IMR-90 (cell line): Measurements from ENCODE around the gene ARMS2. TPM values are rescaled to one million over a fixed set of nuclear protein-coding genes. Genes with fewer than 3 reads are reported as not detected.

Experiments
- ATAC-seq: fragments of 200-7000 bp; cut with Tn5 transposase; 2 replicates; pipeline ENCODE4 v1.9.1; 2020; ENCODE audit warnings: low read depth, mild to moderate bottlenecking, moderate library complexity
- BruUV-seq: library from RNA; stranded (reverse); fragments of 400-500 nt; replicated peaks from 2 replicates; lab custom pipeline; 2021; lab: Mats Ljungman, UMichigan
- CTCF ChIA-PET: fragments of 300-600 bp; formaldehyde crosslinking; extraction: SDS; loops from one replicate; lab custom pipeline; 2021; ENCODE audit warnings: antibody characterized with exemption; lab: Yijun Ruan, JAX
- POLR2A ChIA-PET: fragments of 300-600 bp; sonication (Branson Sonifier 250); formaldehyde crosslinking; loops from one replicate; lab custom pipeline; 2022; ENCODE audit warnings: antibody characterized with exemption; ENCODE audit not compliant: unreplicated experiment; lab: Charles Lee
- DNase-seq: peaks from one replicate; pipeline ENCODE4 v3.0.0; 2013
- H2AFZ ChIP-seq: replicated peaks from 2 replicates; pipeline ENCODE3; 2013; ENCODE audit warnings: low read length, mild to moderate bottlenecking; ENCODE audit not compliant: poor library complexity
- H2AK5ac ChIP-seq: 2 replicates; pipeline ENCODE4 v1.6.1; 2013; ENCODE audit warnings: low read depth, low read length, inconsistent platforms
- H2AK9ac ChIP-seq: replicated peaks from 2 replicates; pipeline ENCODE3; 2013; ENCODE audit warnings: mild to moderate bottlenecking, low read depth, low read length, moderate library complexity; ENCODE audit not compliant: poor library complexity
- H2BK120ac ChIP-seq: 2 replicates; pipeline ENCODE4 v1.6.1; 2013; ENCODE audit warnings: low read depth, low read length, inconsistent platforms
- H2BK15ac ChIP-seq: 3 replicates; pipeline ENCODE4 v1.6.1; 2013; ENCODE audit warnings: low read depth, low read length, inconsistent platforms
- H2BK20ac ChIP-seq: 2 replicates; pipeline ENCODE4 v1.6.1; 2013; ENCODE audit warnings: low read depth, mild to moderate bottlenecking, inconsistent platforms, low read length, moderate library complexity
- H2BK5ac ChIP-seq: 2 replicates; pipeline ENCODE4 v1.6.1; 2013; ENCODE audit warnings: mild to moderate bottlenecking, low read depth, low read length, inconsistent platforms; ENCODE audit not compliant: poor library complexity, severe bottlenecking
- H3K14ac ChIP-seq: replicated peaks from 2 replicates; pipeline ENCODE4 v1.6.1; 2013; ENCODE audit warnings: low read depth, low read length, inconsistent platforms
- H3K18ac ChIP-seq: 2 replicates; pipeline ENCODE4 v1.6.1; 2013; ENCODE audit warnings: low read depth, low read length, control low read depth
- H3K23ac ChIP-seq: 2 replicates; pipeline ENCODE4 v1.6.1; 2013; ENCODE audit warnings: low read depth, low read length, inconsistent platforms
- H3K27ac ChIP-seq: 2 replicates; pipeline ENCODE4 v1.5.1; 2013; ENCODE audit warnings: mild to moderate bottlenecking, control low read depth, low read length; ENCODE audit not compliant: insufficient read depth
- H3K27me3 ChIP-seq: 2 replicates; pipeline ENCODE4 v1.6.1; 2013; ENCODE audit warnings: low read length; ENCODE audit not compliant: control insufficient read depth, insufficient read depth
- H3K36me3 ChIP-seq: 2 replicates; pipeline ENCODE4 v1.6.1; 2013; ENCODE audit warnings: low read length, mixed read lengths; ENCODE audit not compliant: control insufficient read depth, insufficient read depth
- H3K4ac ChIP-seq: 2 replicates; pipeline ENCODE4 v1.6.1; 2013; ENCODE audit warnings: low read depth, low read length, inconsistent platforms
- H3K4me1 ChIP-seq: 2 replicates; pipeline ENCODE4 v1.6.1; 2013; ENCODE audit warnings: low read length, mixed read lengths; ENCODE audit not compliant: control insufficient read depth, insufficient read depth
- H3K4me2 ChIP-seq: 2 replicates; pipeline ENCODE4 v1.6.1; 2013; ENCODE audit warnings: low read depth, mild to moderate bottlenecking, control low read depth, low read length, moderate library complexity
- H3K4me3 ChIP-seq: 2 replicates; pipeline ENCODE4 v1.5.1; 2013; ENCODE audit warnings: low read depth, mild to moderate bottlenecking, control low read depth, low read length, moderate library complexity; ENCODE audit not compliant: insufficient read depth
- H3K56ac ChIP-seq: 2 replicates; pipeline ENCODE4 v1.6.1; 2013; ENCODE audit warnings: low read length, inconsistent platforms; ENCODE audit not compliant: insufficient read depth; ENCODE audit errors: extremely low read depth
- H3K79me1 ChIP-seq, 2 experiments: 2 replicates each; pipeline ENCODE4 v1.6.1; 2013; ENCODE audit warnings: low read length in 2 of 2, inconsistent platforms in 1 of 2, low read depth in 1 of 2
- H3K9ac ChIP-seq: 2 replicates; pipeline ENCODE4 v1.6.1; 2013; ENCODE audit warnings: low read depth, low read length, control low read depth
- H3K9me1 ChIP-seq: 2 replicates; pipeline ENCODE4 v1.6.1; 2013; ENCODE audit warnings: low read length, inconsistent platforms; ENCODE audit not compliant: insufficient read depth
- H3K9me3 ChIP-seq: 2 replicates; pipeline ENCODE4 v1.6.1; 2013; ENCODE audit warnings: low read length; ENCODE audit not compliant: control insufficient read depth, insufficient read depth
- H4K20me1 ChIP-seq: 2 replicates; pipeline ENCODE4 v1.6.1; 2013; ENCODE audit warnings: low read length, inconsistent platforms; ENCODE audit not compliant: insufficient read depth
- H4K5ac ChIP-seq: 2 replicates; pipeline ENCODE4 v1.6.1; 2013; ENCODE audit warnings: mild to moderate bottlenecking, low read depth, low read length, control low read depth
- H4K8ac ChIP-seq, 2 experiments: 2 replicates each; pipeline ENCODE4 v1.6.1; 2013; ENCODE audit warnings: low read depth in 2 of 2, low read length in 2 of 2, control low read depth in 1 of 2, inconsistent platforms in 1 of 2
- H4K91ac ChIP-seq: 2 replicates; pipeline ENCODE4 v1.6.1; 2013; ENCODE audit warnings: low read depth, low read length, inconsistent platforms; ENCODE audit not compliant: insufficient read depth
- BHLHE40 ChIP-seq: fragments of 150-350 bp; IDR thresholded peaks from 2 replicates; pipeline ENCODE4 v1.6.1; 2016; ENCODE audit warnings: mild to moderate bottlenecking, low read depth, low read length
- CTCF ChIP-seq: conservative IDR thresholded peaks from 2 replicates; pipeline ENCODE4 v1.5.1; 2012; ENCODE audit warnings: mild to moderate bottlenecking, low read depth, low read length, improper control_type of control experiment
- ELK1 ChIP-seq: fragments of 150-350 bp; IDR thresholded peaks from 2 replicates; pipeline ENCODE4 v1.6.1; 2016; ENCODE audit warnings: low read depth, mild to moderate bottlenecking, low read length, moderate library complexity, borderline replicate concordance
- FOS ChIP-seq: fragments of 150-350 bp; IDR thresholded peaks from 2 replicates; pipeline ENCODE4 v1.6.1; 2016; ENCODE audit warnings: low read depth, low read length
- MAFK ChIP-seq: IDR thresholded peaks from 2 replicates; pipeline ENCODE4 v1.6.1; 2012; ENCODE audit warnings: low read depth, low read length, improper control_type of control experiment
- MAZ ChIP-seq: IDR thresholded peaks from 2 replicates; pipeline ENCODE4 v1.6.1; 2012; ENCODE audit warnings: low read depth, mild to moderate bottlenecking, low read length, improper control_type of control experiment, moderate library complexity, borderline replicate concordance
- RFX5 ChIP-seq: IDR thresholded peaks from 2 replicates; pipeline ENCODE4 v1.8.0; 2012; ENCODE audit warnings: low read depth, mild to moderate bottlenecking, low read length, moderate library complexity
- WGBS, 2 experiments: methylation state at CpG; one replicate each; pipeline versions ENCODE4 v1.1.5 to v1.1.7; 2013; ENCODE audit warnings: missing lambda C conversion rate in 2 of 2; ENCODE audit not compliant: insufficient read length in 1 of 2; ENCODE audit errors: extremely low coverage in 2 of 2; 5-methylcytosine and 5-hydroxymethylcytosine counted together
- dilution Hi-C: fragments of 300-500 bp; cut with HindIII; formaldehyde crosslinking; loops from one replicate; pipeline ENCODE4 v1.14.3; 2018; ENCODE audit warnings: low sequenced_read_pairs; ENCODE audit not compliant: unreplicated experiment
- in situ Hi-C: fragments of 300-500 bp; cut with MboI; formaldehyde crosslinking; loops from 3 replicates; pipeline ENCODE4 v1.14.3; 2019; ENCODE audit warnings: low sequenced_read_pairs, inconsistent platforms, mixed read lengths
- intact Hi-C: fragments of 100-400 bp; cut with micrococcal nuclease; formaldehyde crosslinking; loops from 2 replicates; pipeline ENCODE4 v1.10.0; 2022
- polyA plus RNA-seq, 3 experiments: library from polyadenylated mRNA; depleted of rRNA; stranded (reverse); fragments of >200 nt; gene quantifications; 2 replicates each; pipeline ENCODE4 v1.2.3, GENCODE V29; 2012; ENCODE audit warnings: low replicate concordance in 1 of 3
- total RNA-seq: library from RNA; depleted of rRNA; stranded (reverse); fragments of >200 nt; gene quantifications from 2 replicates; pipeline ENCODE4 v1.2.3, GENCODE V29; 2012
- TF ChIP-seq, protein P1 (sequence below): fragments of 150-350 bp; IDR thresholded peaks from 2 replicates; pipeline ENCODE4 v1.6.1; 2017; ENCODE audit warnings: mild to moderate bottlenecking, antibody characterized with exemption, low read length, low read depth

ARMS2 gene
- total and polyA plus RNA-seq, 2 of the 4 experiments (the other 2 are of a cell fraction), result not detected

DNA sequence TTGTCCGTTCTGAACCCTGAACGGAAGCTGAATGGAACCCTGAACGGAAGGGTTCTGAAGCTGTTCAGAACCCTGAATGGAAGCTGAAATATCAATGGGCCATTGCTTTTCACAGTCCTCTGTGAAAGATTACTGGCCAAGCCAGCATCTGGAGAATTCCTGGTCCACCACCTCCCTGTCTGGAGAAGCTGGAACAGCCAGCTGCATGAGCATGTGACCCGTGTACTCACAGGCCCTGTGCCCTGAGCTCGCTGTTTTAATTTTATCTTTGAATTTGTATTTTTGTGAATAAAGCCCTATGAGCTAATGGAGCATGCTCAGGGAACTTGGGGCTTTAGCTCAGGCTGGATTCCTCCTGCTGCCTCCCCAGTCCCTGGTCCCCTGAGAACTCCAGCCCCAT lies 44.1 kb downstream of the ARMS2 start:
- ChIA-PET POLR2A (no interaction called here), CTCF (interaction anchor here (1.8 kb wide), 1 partner anchor 67 kb away, joined by 5 read pairs; no protein-coding TSS in a partner anchor)
- Histone ChIP-seq H3K79me1 (no peaks in the 10 kb centered on the region), H3K27me3 (no peaks in the 10 kb centered on the region), H2BK20ac (peak overlapping the region; percentile 14; the same call in 1 of the 2 replicates), H3K56ac (no peak overlapping the region), H4K20me1 (no peaks in the 10 kb centered on the region), H3K4me1 (peaks cover 13% of the 10 kb centered on the region), H3K4me2 (no peak overlapping the region), H3K36me3 (peaks cover 4% of the 10 kb centered on the region; the same call in 1 of the 2 replicates), H3K14ac (no peak overlapping the region), H2BK120ac (no peak overlapping the region), H4K5ac (no peak overlapping the region), H3K9ac (no peak overlapping the region), H3K9me3 (no peaks in the 10 kb centered on the region), H2BK5ac (no peak overlapping the region), H3K9me1 (peaks cover 10% of the 10 kb centered on the region), H2AFZ (no peak overlapping the region), H4K8ac (no peak overlapping the region), H2BK15ac (no peak overlapping the region), H3K18ac (peak overlapping the region; percentile 60), H3K4me3 (no peak overlapping the region), H2AK5ac (peak overlapping the region; percentile 19; the same call in 1 of the 2 replicates), H2AK9ac (no peak overlapping the region), H3K23ac (no peak overlapping the region), H3K27ac (no peak overlapping the region), H3K4ac (no peak overlapping the region; the same call in 1 of the 2 replicates), H4K91ac (no peak overlapping the region)
- ATAC-seq (no peak), DNase-seq (no peak)
- 100% methylated on average over 3 of the region's 5 CpGs; no CpG with 5 or more reads in 1 of the 2 experiments for WGBS, 2 experiments
- TF ChIP-seq CTCF (no peak), RFX5 (no peak), MAFK (no peak), BHLHE40 (no peak), ELK1 (no peak), FOS (no peak), MAZ (no peak)
- TF ChIP-seq, protein P1, sequence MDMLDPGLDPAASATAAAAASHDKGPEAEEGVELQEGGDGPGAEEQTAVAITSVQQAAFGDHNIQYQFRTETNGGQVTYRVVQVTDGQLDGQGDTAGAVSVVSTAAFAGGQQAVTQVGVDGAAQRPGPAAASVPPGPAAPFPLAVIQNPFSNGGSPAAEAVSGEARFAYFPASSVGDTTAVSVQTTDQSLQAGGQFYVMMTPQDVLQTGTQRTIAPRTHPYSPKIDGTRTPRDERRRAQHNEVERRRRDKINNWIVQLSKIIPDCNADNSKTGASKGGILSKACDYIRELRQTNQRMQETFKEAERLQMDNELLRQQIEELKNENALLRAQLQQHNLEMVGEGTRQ, result peak; percentile 6; the same call in 1 of the 2 replicates
- BruUV-seq, result no TSS peak
- intact Hi-C loops (no loop called here), dilution Hi-C loops (no loop called here), in situ Hi-C loops (no loop called here)
